ENCODE data around the gene HSPA12B. TPM values are rescaled to one million over a fixed set of nuclear protein-coding genes. Genes with fewer than 3 reads are reported as not detected.

The HSPA12B gene
- total RNA-seq, 2 donors from 2014 or later, result not detected

DNA sequence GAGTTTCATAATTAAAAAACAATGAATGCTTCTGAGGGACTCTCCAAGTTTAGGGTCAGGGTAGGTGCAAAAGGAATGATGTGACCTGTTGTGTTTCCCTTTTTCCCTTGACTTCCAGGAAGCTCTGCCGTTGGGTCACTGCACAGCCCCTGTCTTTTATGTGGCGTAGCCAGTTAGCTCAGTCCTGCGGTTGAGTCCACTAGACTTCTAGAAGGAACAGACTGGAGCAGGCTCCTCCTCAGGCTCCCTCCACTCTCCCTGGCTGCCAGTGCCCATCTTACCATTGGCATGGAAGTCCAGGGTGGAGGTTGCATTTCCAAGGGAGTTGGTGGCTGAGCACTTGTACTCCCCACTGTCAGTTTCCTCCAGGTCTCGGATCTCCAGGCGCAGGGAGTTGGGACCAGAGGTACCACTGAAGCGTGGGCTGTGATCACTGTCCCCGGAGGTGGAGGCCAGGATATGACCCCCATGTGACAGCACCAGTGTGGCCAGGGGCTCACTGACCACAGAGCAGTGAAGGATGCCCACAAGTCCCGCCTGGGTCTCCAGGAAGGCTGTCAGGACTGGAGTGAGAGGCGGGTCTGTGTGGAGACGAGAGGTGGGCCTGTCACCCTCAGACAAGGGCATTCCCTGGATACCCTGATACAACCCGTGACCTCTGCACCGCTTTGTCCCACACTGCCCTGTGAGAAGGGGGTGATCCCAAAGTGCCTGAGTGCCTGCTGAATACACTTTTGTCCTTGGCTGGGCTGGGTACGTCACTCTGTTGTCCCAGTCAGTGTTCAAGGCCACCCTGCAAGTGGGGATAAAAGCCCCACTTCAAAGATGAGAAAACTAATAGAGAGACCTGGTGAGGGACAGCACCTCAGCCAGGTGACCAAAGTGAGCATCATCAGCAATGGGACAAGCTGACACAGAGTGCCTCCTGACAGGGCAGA, 31.2 kb upstream of the HSPA12B start:
- Mint-ChIP-seq H3K9me3 (no peaks in the 10 kb centered on the region), H3K36me3 (no peaks in the 10 kb centered on the region), H3K27ac (peak overlapping the region in 1 of 2 donors; percentile 60)
- no peak for DNase-seq (ENCODE audit: low spot score in 2 of 2)
- ATAC-seq, result no peak

GRCh38 chr20:3702611-3703391, 29.7 kb upstream of the HSPA12B start:
- no peak overlapping the region for H3K27ac Mint-ChIP-seq

GRCh38 chr20:3704087-3704486, 28.4 kb upstream of the HSPA12B start:
- H3K27ac Mint-ChIP-seq, result no peak overlapping the region
- DNase-seq (ENCODE audit: low spot score in 2 of 2), result no peak
- H3K9me3 Mint-ChIP-seq, result no peaks in the 10 kb centered on the region
- ATAC-seq, result no peak
- no peaks in the 10 kb centered on the region for H3K36me3 Mint-ChIP-seq

More at GRCh38 chr20:3702611-3703391, 29.7 kb upstream of the HSPA12B start:
- H3K36me3 Mint-ChIP-seq, result no peaks in the 10 kb centered on the region
- ATAC-seq, result no peak
- H3K9me3 Mint-ChIP-seq, result no peaks in the 10 kb centered on the region
- DNase-seq (ENCODE audit: low spot score in 2 of 2), result no peak

GRCh38 chr20:3705491-3705969, 27.0 kb upstream of the HSPA12B start:
- DNase-seq (ENCODE audit: low spot score in 2 of 2) (no peak), ATAC-seq (no peak)
- H3K9me3 Mint-ChIP-seq, result no peaks in the 10 kb centered on the region
- no peak overlapping the region for H3K27ac Mint-ChIP-seq
- no peaks in the 10 kb centered on the region for H3K36me3 Mint-ChIP-seq

DNA sequence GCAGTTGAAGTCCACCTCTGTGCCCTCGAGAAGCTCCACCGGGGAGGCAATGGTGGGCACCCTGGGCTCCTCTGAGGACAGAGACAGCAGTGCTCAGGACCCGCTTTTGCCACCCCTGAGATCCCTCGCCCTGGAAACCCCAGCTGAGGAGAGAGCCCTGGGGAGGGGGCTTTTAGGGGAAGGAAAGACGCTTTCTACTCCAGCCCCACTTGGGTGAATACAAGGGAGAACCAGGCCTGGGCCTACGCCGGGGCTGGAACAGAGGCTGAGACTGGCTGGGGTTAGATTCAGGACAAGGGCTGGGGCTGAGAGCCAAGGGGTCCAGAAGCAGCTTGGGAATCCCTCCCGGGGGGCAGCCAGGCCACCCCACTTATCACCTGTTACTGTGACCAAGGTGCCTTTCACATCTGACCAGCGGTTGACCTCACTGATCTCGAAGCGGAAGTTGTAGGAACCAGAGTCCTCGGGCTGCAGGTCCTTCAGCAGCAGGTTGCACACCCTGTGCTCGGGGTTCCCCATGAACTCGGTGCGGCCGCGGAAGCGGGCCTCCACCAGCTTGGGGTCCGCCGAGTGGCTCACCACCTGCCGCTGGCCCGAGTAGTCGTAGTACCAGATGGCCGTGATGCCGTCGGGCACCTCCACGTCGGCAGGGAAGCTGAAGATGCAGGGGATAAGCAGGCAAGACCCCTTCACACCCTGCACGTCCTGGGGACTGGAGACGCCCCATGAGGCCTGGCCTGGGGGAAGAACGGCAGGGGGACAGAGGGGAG, 26.3 kb upstream of the HSPA12B start:
- ATAC-seq, result no peak
- no peaks in the 10 kb centered on the region for H3K9me3 Mint-ChIP-seq
- no peak overlapping the region for H3K27ac Mint-ChIP-seq
- DNase-seq (ENCODE audit: low spot score in 2 of 2), result no peak
- H3K36me3 Mint-ChIP-seq, result no peaks in the 10 kb centered on the region

GRCh38 chr20:3706774-3707507, 25.5 kb upstream of the HSPA12B start:
- Mint-ChIP-seq H3K36me3 (no peaks in the 10 kb centered on the region), H3K9me3 (no peaks in the 10 kb centered on the region), H3K27ac (no peak overlapping the region)
- ATAC-seq (no peak), DNase-seq (ENCODE audit: low spot score in 2 of 2) (no peak)

GRCh38 chr20:3707508-3707899, 25.0 kb upstream of the HSPA12B start:
- Mint-ChIP-seq H3K36me3 (no peaks in the 10 kb centered on the region), H3K9me3 (no peaks in the 10 kb centered on the region), H3K27ac (no peak overlapping the region)
- ATAC-seq, result no peak
- DNase-seq (ENCODE audit: low spot score in 2 of 2), result no peak

DNA sequence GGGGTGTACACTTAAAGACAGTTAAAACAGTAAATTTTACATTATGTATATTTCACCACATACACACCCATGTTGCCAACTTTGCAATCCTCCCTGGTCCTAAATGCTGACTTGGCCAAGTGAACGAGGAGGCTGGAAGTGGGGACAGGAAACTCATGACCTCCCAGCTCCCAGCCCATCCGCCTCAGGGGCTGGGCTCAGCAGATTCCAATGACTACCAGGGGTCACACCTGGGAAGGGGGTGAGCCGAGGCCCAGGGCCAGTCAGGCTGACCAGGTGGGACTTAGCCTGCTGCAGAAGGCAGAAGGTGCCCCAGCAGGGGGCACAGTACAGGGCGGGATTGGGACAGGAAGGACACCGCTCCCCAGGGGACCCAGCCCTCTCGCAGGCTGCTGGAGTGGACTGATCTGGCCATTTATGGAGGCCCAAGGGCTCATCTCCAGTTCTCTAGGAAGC, 22.4 kb upstream of the HSPA12B start:
- ATAC-seq (no peak), DNase-seq (ENCODE audit: low spot score in 2 of 2) (no peak)
- Mint-ChIP-seq H3K9me3 (no peaks in the 10 kb centered on the region), H3K27ac (no peak overlapping the region), H3K36me3 (no peaks in the 10 kb centered on the region)

- H3K36me3 Mint-ChIP-seq, result no peaks in the 10 kb centered on the region
- no peaks in the 10 kb centered on the region for H3K9me3 Mint-ChIP-seq
- ATAC-seq (peak; percentile 70 to 79), DNase-seq (ENCODE audit: low spot score in 2 of 2) (peak in 1 of 2 donors; percentile 92)
- H3K27ac Mint-ChIP-seq, result no peak overlapping the region
Measured at GRCh38 chr20:3710703-3711483, 21.6 kb upstream of the HSPA12B start.

- Mint-ChIP-seq H3K9me3 (no peaks in the 10 kb centered on the region), H3K27ac (no peak overlapping the region), H3K36me3 (no peaks in the 10 kb centered on the region)
- DNase-seq (ENCODE audit: low spot score in 2 of 2) (no peak), ATAC-seq (no peak)
Measured at GRCh38 chr20:3711484-3711941, 21.0 kb upstream of the HSPA12B start.

DNA sequence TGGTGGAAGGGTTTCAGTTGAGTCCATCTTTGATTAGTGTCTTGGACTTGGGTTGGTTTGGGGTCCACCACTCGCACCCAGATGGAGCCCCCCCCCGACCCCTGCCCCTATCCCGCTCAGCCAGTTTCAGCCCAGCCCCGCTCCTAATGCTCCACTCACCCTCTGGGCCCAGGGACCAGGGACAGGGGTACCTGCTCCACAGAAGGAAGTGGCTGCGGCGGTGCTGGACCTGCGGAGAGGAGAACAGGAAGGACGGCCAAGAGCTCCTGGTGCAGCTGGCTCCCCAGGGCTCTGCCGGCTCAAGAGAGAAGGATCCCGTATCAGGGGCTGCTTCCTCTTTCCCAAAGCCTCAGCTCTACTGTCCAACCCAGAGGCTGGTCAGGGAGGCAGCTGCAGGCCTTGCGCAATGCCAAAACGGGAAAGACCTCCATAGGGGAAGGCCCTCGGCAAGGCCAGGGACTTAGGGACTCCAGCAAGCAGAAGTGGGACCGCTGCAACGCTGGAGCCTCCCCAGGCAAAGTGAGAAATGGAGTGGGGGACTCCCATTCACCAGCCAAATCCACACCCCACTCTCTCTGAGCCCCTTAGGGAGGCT, 20.1 kb upstream of the HSPA12B start, which contains the start of gene SIGLEC1:
SIGLEC1 (minus strand) TSS at position 322 of the 595 bp plus-strand sequence. CDS start 5,472 bp downstream, outside the sequence.
- DNase-seq (ENCODE audit: low spot score in 2 of 2) (no peak), ATAC-seq (no peak)
- Mint-ChIP-seq H3K9me3 (no peaks in the 10 kb centered on the region), H3K27ac (no peak within 1 kb of the TSS), H3K36me3 (no peaks in the 10 kb centered on the region)

GRCh38 chr20:3714092-3714491, 18.4 kb upstream of the HSPA12B start:
- Mint-ChIP-seq H3K9me3 (no peaks in the 10 kb centered on the region), H3K36me3 (no peaks in the 10 kb centered on the region), H3K27ac (no peak overlapping the region)
- ATAC-seq (no peak), DNase-seq (ENCODE audit: low spot score in 2 of 2) (no peak)

DNA sequence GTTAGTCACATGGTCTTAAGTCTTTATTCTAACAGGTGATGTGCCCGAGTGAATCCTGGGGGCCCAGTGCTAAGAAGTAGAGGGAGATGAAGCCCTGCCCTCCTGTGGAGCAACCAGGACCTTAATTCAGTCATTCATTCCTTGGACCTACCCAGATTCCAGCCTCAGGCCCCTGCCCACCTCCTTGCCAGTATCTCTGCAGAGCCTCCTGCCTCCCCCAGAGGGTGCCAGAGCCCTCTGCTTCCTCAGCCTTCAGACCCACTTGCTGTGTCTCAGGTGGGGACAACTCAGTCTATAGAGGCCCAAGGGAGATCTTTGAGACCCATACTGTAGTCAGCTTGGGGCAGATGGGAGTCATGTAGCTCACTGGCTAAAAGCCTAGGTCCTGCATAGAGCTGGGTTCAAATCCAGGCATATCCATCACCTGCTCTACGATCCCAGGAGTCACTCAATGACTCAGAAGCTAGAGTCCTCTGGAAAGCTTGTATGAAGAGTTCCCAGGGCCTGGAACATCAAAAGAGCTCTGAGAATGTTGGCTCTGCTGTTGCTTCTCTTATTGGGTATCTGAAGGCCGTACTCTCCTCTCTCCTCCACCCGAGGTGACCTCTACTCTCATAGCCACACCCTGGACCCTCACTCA, 16.2 kb upstream of the HSPA12B start:
- ATAC-seq, result peak; percentile 63 to 79
- peak overlapping the region in 1 of 2 donors; percentile 52 for H3K27ac Mint-ChIP-seq
- DNase-seq (ENCODE audit: low spot score in 2 of 2), result peak in 1 of 2 donors; percentile 29
- H3K9me3 Mint-ChIP-seq, result no peaks in the 10 kb centered on the region
- H3K36me3 Mint-ChIP-seq, result no peaks in the 10 kb centered on the region

DNA sequence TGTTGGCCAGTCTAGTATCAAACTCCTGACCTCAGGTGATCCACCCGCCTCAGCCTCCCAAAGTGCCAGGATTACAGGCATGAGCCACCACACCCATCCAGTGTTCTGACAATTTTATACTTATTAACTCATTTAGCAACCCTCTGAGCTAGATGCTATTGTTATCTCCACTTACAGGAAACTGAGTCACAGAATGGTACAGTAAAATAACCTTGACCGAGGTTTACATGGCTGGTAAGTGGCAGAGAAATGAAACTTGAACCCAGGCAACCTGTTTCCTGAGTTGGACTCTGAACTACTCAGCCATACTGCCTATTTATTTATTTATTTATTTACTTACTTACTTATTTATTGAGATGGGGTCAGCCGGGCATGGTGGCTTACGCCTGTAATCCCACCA, 13.4 kb upstream of the HSPA12B start:
- H3K9me3 Mint-ChIP-seq, result no peaks in the 10 kb centered on the region
- DNase-seq (ENCODE audit: low spot score in 2 of 2) (no peak), ATAC-seq (no peak)
- no peak overlapping the region for H3K27ac Mint-ChIP-seq
- H3K36me3 Mint-ChIP-seq, result no peaks in the 10 kb centered on the region
